ENCODE results near the gene SALL1.

DNA sequence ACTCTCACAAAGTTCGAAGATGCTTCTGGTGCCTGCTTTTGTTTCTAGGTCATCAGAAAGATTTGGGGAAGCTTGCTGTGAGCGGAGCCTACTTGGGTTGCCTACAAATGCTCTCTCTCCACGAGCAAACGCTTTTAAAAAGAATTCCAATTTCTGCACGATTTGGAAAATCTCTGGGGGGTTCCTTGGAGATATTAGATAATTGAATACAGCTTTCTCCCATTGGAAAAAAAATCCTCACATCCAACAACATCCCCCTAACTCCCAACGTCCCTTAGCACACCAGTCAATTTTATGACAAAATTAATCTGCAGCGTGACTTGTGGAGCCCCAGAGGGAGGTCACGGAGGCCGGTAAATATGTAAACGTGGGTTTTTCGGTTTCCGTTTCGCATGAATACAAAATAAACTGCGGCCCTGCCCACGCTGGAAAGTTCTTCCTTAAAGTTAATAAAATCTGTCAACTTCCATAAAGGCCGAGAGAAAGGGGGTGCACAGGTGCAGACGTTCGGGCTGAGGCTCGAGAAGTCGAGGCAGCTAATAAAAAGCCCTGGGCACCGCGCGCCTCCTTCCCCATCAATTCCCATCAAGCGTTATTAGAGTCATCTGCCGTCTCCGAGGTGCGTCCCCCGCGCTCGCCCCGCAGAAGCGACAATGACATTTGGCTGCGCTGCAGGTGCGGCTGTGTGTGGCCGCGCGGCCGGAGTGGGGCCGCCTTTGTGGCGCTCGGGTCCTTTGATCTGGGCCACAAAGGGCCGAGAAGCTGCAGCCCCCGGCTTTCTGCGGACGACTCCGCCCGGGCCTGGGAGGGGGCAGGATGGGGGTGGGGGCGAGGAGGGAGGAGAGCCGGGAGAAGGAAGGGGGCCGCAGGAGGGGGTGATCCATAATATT is 37.6 kb downstream of the SALL1 start:
- TF ChIP-seq, protein P1, sequence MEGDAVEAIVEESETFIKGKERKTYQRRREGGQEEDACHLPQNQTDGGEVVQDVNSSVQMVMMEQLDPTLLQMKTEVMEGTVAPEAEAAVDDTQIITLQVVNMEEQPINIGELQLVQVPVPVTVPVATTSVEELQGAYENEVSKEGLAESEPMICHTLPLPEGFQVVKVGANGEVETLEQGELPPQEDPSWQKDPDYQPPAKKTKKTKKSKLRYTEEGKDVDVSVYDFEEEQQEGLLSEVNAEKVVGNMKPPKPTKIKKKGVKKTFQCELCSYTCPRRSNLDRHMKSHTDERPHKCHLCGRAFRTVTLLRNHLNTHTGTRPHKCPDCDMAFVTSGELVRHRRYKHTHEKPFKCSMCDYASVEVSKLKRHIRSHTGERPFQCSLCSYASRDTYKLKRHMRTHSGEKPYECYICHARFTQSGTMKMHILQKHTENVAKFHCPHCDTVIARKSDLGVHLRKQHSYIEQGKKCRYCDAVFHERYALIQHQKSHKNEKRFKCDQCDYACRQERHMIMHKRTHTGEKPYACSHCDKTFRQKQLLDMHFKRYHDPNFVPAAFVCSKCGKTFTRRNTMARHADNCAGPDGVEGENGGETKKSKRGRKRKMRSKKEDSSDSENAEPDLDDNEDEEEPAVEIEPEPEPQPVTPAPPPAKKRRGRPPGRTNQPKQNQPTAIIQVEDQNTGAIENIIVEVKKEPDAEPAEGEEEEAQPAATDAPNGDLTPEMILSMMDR (conservative IDR thresholded peaks at IDR 0.05; ENCODE audit: low read depth, low read length), result no peak
- TF ChIP-seq EZH2phosphoT487 (IDR thresholded peaks at IDR 0.05; ENCODE audit: borderline replicate concordance, low read length), result no peak
- TF ChIP-seq EZH2 (IDR thresholded peaks at IDR 0.05; ENCODE audit: low read length, unreplicated experiment), result no peak

Measured in PC-3 (cell line).